OCI-LY7 (cell line): Measurements from ENCODE around the gene LIX1.

ENCODE experiments used
- EZH2phosphoT487 ChIP-seq: fragments of 200-600 bp; sonication (generic); IDR thresholded peaks from 2 replicates; pipeline ENCODE4 v1.6.1; 2018; ENCODE audit warnings: low read depth, borderline replicate concordance, mild to moderate bottlenecking, mixed run types, antibody characterized with exemption, low read length, moderate library complexity, mixed read lengths
- TF ChIP-seq, protein P1 (sequence below): fragments of 200-600 bp; sonication (generic); conservative IDR thresholded peaks from 2 replicates; pipeline ENCODE4 v1.5.1; 2014; ENCODE audit warnings: mild to moderate bottlenecking, antibody characterized with exemption, low read length, moderate library complexity, mixed read lengths

DNA sequence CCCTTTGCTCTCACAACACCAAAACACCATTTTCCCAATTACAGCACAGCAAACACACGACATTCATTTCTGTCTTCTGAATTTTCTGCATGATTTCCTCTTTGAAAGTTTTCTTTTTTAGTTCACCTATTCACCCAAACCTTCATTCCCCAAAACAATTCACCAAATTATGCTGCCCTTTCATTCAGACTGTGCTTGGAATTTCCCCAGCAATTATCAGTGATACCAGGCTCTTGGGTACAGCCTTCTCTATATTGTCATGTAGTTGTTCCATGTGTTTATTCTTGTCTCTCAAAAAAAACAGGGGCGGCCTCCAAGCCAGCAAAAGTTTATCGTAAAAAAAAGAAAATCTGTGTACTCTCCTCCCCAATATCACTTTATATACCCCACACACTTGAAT, 9.0 kb upstream of the LIX1 start:
- TF ChIP-seq, protein P1, sequence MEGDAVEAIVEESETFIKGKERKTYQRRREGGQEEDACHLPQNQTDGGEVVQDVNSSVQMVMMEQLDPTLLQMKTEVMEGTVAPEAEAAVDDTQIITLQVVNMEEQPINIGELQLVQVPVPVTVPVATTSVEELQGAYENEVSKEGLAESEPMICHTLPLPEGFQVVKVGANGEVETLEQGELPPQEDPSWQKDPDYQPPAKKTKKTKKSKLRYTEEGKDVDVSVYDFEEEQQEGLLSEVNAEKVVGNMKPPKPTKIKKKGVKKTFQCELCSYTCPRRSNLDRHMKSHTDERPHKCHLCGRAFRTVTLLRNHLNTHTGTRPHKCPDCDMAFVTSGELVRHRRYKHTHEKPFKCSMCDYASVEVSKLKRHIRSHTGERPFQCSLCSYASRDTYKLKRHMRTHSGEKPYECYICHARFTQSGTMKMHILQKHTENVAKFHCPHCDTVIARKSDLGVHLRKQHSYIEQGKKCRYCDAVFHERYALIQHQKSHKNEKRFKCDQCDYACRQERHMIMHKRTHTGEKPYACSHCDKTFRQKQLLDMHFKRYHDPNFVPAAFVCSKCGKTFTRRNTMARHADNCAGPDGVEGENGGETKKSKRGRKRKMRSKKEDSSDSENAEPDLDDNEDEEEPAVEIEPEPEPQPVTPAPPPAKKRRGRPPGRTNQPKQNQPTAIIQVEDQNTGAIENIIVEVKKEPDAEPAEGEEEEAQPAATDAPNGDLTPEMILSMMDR = no peak
- no peak for TF ChIP-seq EZH2phosphoT487
